HCT116 (cell line): ENCODE data around the gene PHF21A. TPM values are rescaled to one million over a fixed set of nuclear protein-coding genes. Genes with fewer than 3 reads are reported as not detected.

Source experiments
- ATAC-seq: fragments of 200-7000 bp; cut with Tn5 transposase; 2 replicates; pipeline ENCODE4 v1.9.1; 2020; ENCODE audit warnings: mild to moderate bottlenecking, moderate library complexity
- BruUV-seq: library from RNA; stranded (reverse); fragments of 400-500 nt; replicated peaks from 2 replicates; lab custom pipeline; 2021; lab: Mats Ljungman, UMichigan
- CTCF ChIA-PET: fragments of 300-600 bp; sonication (Branson Sonifier 250); formaldehyde crosslinking; loops from one replicate; lab custom pipeline; 2021; ENCODE audit warnings: antibody characterized with exemption; lab: Charles Lee
- POLR2A ChIA-PET: fragments of 300-600, 350-600 bp; sonication (Branson Sonifier 250); formaldehyde crosslinking; loops from one replicate; lab custom pipeline; 2021; ENCODE audit warnings: antibody characterized with exemption; lab: Charles Lee
- RAD21 ChIA-PET, 2 experiments: fragments of 300-600 bp; sonication (Branson Sonifier 250); formaldehyde crosslinking; loops; one replicate each; lab custom pipeline; 2023; ENCODE audit warnings: low total read pairs in 2 of 2; ENCODE audit not compliant: uncharacterized antibody in 2 of 2, unreplicated experiment in 2 of 2, low non-redundant PET in 1 of 2; lab: Charles Lee
- DNase-seq: peaks from one replicate; pipeline ENCODE4 v3.0.0-alpha.2; 2010; ENCODE audit warnings: low read depth, low spot score
- H2AFZ ChIP-seq: fragments of 200-600 bp; shearing (Covaris generic), sonication (generic); 2 replicates; pipeline ENCODE4 v1.6.1; 2017; ENCODE audit warnings: low read depth, mixed run types, mixed read lengths, antibody characterized with exemption, low read length; ENCODE audit not compliant: poor library complexity, severe bottlenecking
- H3K27ac ChIP-seq: 2 replicates; pipeline ENCODE4 v1.5.1; 2012; ENCODE audit warnings: low read depth, low read length
- H3K27me3 ChIP-seq: fragments of 200-600 bp; sonication (generic); 2 replicates; pipeline ENCODE4 v1.6.1; 2016; ENCODE audit warnings: mixed run types, low read length, mixed read lengths; ENCODE audit not compliant: insufficient read depth
- H3K36me3 ChIP-seq, 2 experiments: fragments of 200-500 bp in 1 of 2; fragments of 200-600 bp in 1 of 2; sonication (Bioruptor generic) in 1 of 2; sonication (generic) in 1 of 2; 2 replicates each; pipeline versions ENCODE4 v1.5.1 to v1.6.1; 2014 to 2016; ENCODE audit warnings: low read length in 2 of 2, inconsistent platforms in 1 of 2, mixed read lengths in 1 of 2, mixed run types in 1 of 2; ENCODE audit not compliant: insufficient read depth in 2 of 2, control insufficient read depth in 1 of 2
- H3K4me1 ChIP-seq, 2 experiments: fragments of 200-600 bp in 1 of 2; sonication (generic) in 1 of 2; 2 replicates each; pipeline versions ENCODE4 v1.5.1 to v1.6.1; 2012 to 2017; ENCODE audit warnings: low read length in 2 of 2, inconsistent platforms in 1 of 2, mild to moderate bottlenecking in 1 of 2, mixed read lengths in 1 of 2, mixed run types in 1 of 2, moderate library complexity in 1 of 2; ENCODE audit not compliant: insufficient read depth in 2 of 2, control insufficient read depth in 1 of 2
- H3K4me2 ChIP-seq: fragments of 200-600 bp; sonication (generic); 2 replicates; pipeline ENCODE4 v1.6.1; 2017; ENCODE audit warnings: mixed run types, low read length, mixed read lengths
- H3K4me3 ChIP-seq, 2 experiments: fragments of 200-600 bp in 1 of 2; sonication (generic) in 1 of 2; replicated peaks in 1 of 2; 2 replicates each; pipeline ENCODE4 v1.5.1; 2011 to 2016; ENCODE audit warnings: low read length in 2 of 2, control low read depth in 1 of 2, low read depth in 1 of 2, mild to moderate bottlenecking in 1 of 2, mixed read lengths in 1 of 2, mixed run types in 1 of 2
- H3K79me2 ChIP-seq: fragments of 200-600 bp; sonication (generic); 2 replicates; pipeline ENCODE4 v1.6.1; 2017; ENCODE audit warnings: mild to moderate bottlenecking, mixed run types, low read length, moderate library complexity, mixed read lengths; ENCODE audit not compliant: insufficient read depth
- H3K9ac ChIP-seq: fragments of 200-600 bp; sonication (generic); 2 replicates; pipeline ENCODE4 v1.6.1; 2016; ENCODE audit warnings: low read length, mixed read lengths
- H3K9me2 ChIP-seq: fragments of 200-600 bp; sonication (generic), shearing (Covaris generic); 2 replicates; pipeline ENCODE4 v1.6.1; 2017; ENCODE audit warnings: mixed run types, mild to moderate bottlenecking, moderate library complexity; ENCODE audit not compliant: insufficient read depth
- H3K9me3 ChIP-seq, 2 experiments: fragments of 200-500 bp in 1 of 2; fragments of 200-600 bp in 1 of 2; sonication (Bioruptor generic) in 1 of 2; sonication (generic) in 1 of 2; 2 replicates each; pipeline ENCODE4 v1.6.1; 2014 to 2017; ENCODE audit warnings: low read length in 2 of 2, mixed read lengths in 2 of 2, inconsistent platforms in 1 of 2, low read depth in 1 of 2, mild to moderate bottlenecking in 1 of 2, mixed run types in 1 of 2, moderate library complexity in 1 of 2; ENCODE audit not compliant: control insufficient read depth in 1 of 2, insufficient read depth in 1 of 2
- H4K20me1 ChIP-seq: fragments of 200-600 bp; sonication (generic), shearing (Covaris generic); 2 replicates; pipeline ENCODE4 v1.6.1; 2017; ENCODE audit warnings: mixed run types, mild to moderate bottlenecking, moderate library complexity; ENCODE audit not compliant: insufficient read depth
- CBX3 ChIP-seq: IDR thresholded peaks from 2 replicates; pipeline ENCODE4 v1.6.1; 2012; ENCODE audit warnings: low read depth
- CEBPB ChIP-seq: IDR thresholded peaks from 2 replicates; pipeline ENCODE4 v1.6.1; 2012; ENCODE audit warnings: low read depth
- EGR1 ChIP-seq: IDR thresholded peaks from 2 replicates; pipeline ENCODE4 v1.6.1; 2012; ENCODE audit warnings: low read depth
- ELF1 ChIP-seq: IDR thresholded peaks from 2 replicates; pipeline ENCODE4 v1.6.1; 2012; ENCODE audit warnings: low read depth, borderline replicate concordance
- EZH2 ChIP-seq: fragments of 200-600 bp; sonication (generic); IDR thresholded peaks from 2 replicates; pipeline ENCODE4 v1.6.1; 2017; ENCODE audit warnings: antibody characterized with exemption, mixed run types
- JUND ChIP-seq: IDR thresholded peaks from 2 replicates; pipeline ENCODE4 v1.6.1; 2012
- POLR2A ChIP-seq: IDR thresholded peaks from 2 replicates; pipeline ENCODE4 v1.7.0; 2011; ENCODE audit warnings: borderline replicate concordance; ENCODE audit not compliant: insufficient read depth, insufficient read length; ENCODE audit errors: extremely low read depth
- POLR2AphosphoS5 ChIP-seq: IDR thresholded peaks from 2 replicates; pipeline ENCODE4 v1.6.1; 2011; ENCODE audit warnings: mild to moderate bottlenecking, low read depth, low read length, moderate library complexity
- RAD21 ChIP-seq: IDR thresholded peaks from 2 replicates; pipeline ENCODE4 v1.6.1; 2012; ENCODE audit warnings: low read depth, mild to moderate bottlenecking
- SP1 ChIP-seq: IDR thresholded peaks from 2 replicates; pipeline ENCODE4 v1.6.1; 2012; ENCODE audit warnings: low read depth
- YY1 ChIP-seq: IDR thresholded peaks from 2 replicates; pipeline ENCODE4 v1.6.1; 2011; ENCODE audit warnings: low read length, low read depth, moderate library complexity, mild to moderate bottlenecking; ENCODE audit not compliant: insufficient replicate concordance; ENCODE audit errors: extremely low read depth
- ZFX ChIP-seq: fragments of 450-650 bp; IDR thresholded peaks from 2 replicates; pipeline ENCODE4 v1.6.1; 2017
- intact Hi-C: fragments of 100-400 bp; cut with micrococcal nuclease; formaldehyde crosslinking; loops from 2 replicates; pipeline ENCODE4 v1.10.0; 2022
- total RNA-seq: library from RNA; stranded (reverse); gene quantifications from one replicate; pipeline ENCODE4 v1.2.1, GENCODE V29; 2021; ENCODE audit not compliant: unreplicated experiment
- TF ChIP-seq, protein P1 (sequence below): IDR thresholded peaks from 2 replicates; pipeline ENCODE4 v1.6.1; 2012; ENCODE audit warnings: low read depth
- TF ChIP-seq, protein P2 (sequence below): IDR thresholded peaks from 2 replicates; pipeline ENCODE4 v1.6.1; 2012
- TF ChIP-seq, protein P3 (sequence below), 3 experiments: fragments of 200-600 bp in 1 of 3; sonication (generic) in 1 of 3; IDR thresholded peaks in 2 of 3; conservative IDR thresholded peaks in 1 of 3; 2 replicates each; pipeline ENCODE4 v1.5.1; 2012 to 2017; ENCODE audit warnings: low read depth in 2 of 3, low read length in 2 of 3, antibody characterized with exemption in 1 of 3, borderline replicate concordance in 1 of 3, control low read depth in 1 of 3, mild to moderate bottlenecking in 1 of 3, mixed read lengths in 1 of 3, mixed run types in 1 of 3, moderate library complexity in 1 of 3; ENCODE audit not compliant: insufficient read depth in 1 of 3
- TF ChIP-seq, protein P4 (sequence below): IDR thresholded peaks from 2 replicates; pipeline ENCODE4 v1.6.1; 2012

PHF21A gene
- total RNA-seq, 1 experiment from 2014 or later: 27.0 TPM

DNA sequence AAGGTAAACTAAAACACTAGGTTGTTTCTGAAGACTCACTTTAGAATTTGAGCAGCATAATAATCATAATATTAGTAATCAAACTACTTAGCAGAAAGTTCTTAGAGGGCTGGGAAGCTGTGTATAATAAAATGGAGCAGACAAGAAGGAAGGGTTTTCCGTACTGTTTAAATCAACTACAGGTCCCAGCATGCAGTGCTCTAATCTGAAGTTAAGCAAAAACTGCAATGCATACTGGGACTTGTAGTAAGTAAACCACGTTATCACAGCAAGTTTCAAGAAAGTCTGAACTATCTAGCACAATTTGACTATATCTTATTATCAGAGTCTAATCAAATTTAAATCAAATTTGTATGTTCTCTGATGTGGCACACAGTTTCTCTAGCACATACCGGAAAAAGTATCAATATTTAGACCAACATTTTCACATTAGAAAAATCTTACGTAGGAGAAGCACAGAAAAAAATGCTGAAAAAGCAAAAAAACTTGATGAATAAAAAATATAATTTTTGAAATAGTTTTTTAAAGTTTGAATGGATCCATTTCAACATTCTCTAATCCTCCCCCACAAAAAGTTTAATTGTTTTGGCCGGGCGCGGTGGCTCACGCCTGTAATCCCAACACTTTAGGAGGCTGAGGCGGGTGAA lies 8.2 kb downstream of the PHF21A start:
- RAD21 ChIA-PET: no interaction called here
- H3K79me2 ChIP-seq: peaks cover 7% of the 10 kb centered on the region
- TF ChIP-seq ZFX (no peak), CEBPB (peak; percentile 55; the same call in 1 of the 2 replicates), POLR2AphosphoS5 (no peak), ELF1 (peak; percentile 56), CBX3 (0 out of 2 replicates have a peak, but pooled peaks have one; percentile 25), SP1 (peak; percentile 33), JUND (no peak)
- TF ChIP-seq, all 23 proteins: peak for 4
- peak; percentile 93 for ATAC-seq
- BruUV-seq: no TSS peak
- Histone ChIP-seq H3K4me1 (no peaks in the 10 kb centered on the region; a peak in 1 of 4 replicates), H3K4me2 (peak overlapping the region; percentile 8; the same call in 1 of the 2 replicates), H3K27me3 (no peaks in the 10 kb centered on the region), H3K4me3 (no peak overlapping the region), H3K9ac (no peak overlapping the region), H3K9me2 (no peaks in the 10 kb centered on the region), H2AFZ (no peak overlapping the region), H3K36me3 (no peaks in the 10 kb centered on the region), H4K20me1 (no peaks in the 10 kb centered on the region), H3K27ac (no peak overlapping the region), H3K9me3 (no peaks in the 10 kb centered on the region)
- intact Hi-C loops: no loop called here
- ChIA-PET CTCF (no interaction called here), POLR2A (no interaction called here)
- DNase-seq: peak; percentile 67

DNA sequence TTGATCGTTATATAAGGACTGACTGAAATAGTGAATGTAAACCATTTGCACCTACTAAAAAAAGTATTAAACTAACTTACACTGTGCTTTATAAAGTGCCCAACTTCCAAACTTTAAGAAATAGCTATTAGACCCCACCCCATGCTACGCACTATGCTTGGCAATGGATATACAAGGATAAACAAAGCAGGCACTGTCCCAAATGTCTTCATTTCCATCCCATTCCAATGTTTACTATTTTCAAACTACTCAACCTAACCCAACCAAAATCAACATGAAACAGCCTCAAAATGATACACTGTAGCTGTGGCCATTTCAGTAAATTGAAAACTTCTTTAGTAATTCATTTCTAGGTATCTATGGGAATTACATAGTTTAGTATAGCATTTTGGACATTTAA lies 12.5 kb downstream of the PHF21A start:
- H3K4me1 ChIP-seq: no peaks in the 10 kb centered on the region
- no peak overlapping the region for H3K4me2 ChIP-seq
- ChIA-PET POLR2A (no interaction called here), RAD21 (no interaction called here), CTCF (interaction anchor here (1.0 kb wide), 1 partner anchor 9 kb away, joined by 3 read pairs; no protein-coding TSS in a partner anchor)
- no TSS peak for BruUV-seq
- no peaks in the 10 kb centered on the region for H4K20me1 ChIP-seq
- DNase-seq (no peak), ATAC-seq (no peak)
- no peaks in the 10 kb centered on the region for H3K36me3 ChIP-seq
- intact Hi-C loops: no loop called here
- H3K9me2 ChIP-seq: no peaks in the 10 kb centered on the region
- H3K4me3 ChIP-seq: no peak overlapping the region
- H2AFZ ChIP-seq: no peak overlapping the region
- peaks cover 7% of the 10 kb centered on the region for H3K79me2 ChIP-seq
- no peak overlapping the region for H3K9ac ChIP-seq
- H3K27me3 ChIP-seq: no peaks in the 10 kb centered on the region
- H3K9me3 ChIP-seq: no peaks in the 10 kb centered on the region
- no peak overlapping the region for H3K27ac ChIP-seq
- TF ChIP-seq EZH2 (no peak), YY1 (no peak), CEBPB (no peak), JUND (no peak), RAD21 (no peak), EGR1 (no peak), POLR2A (no peak), POLR2AphosphoS5 (no peak)
- TF ChIP-seq, protein P1, sequence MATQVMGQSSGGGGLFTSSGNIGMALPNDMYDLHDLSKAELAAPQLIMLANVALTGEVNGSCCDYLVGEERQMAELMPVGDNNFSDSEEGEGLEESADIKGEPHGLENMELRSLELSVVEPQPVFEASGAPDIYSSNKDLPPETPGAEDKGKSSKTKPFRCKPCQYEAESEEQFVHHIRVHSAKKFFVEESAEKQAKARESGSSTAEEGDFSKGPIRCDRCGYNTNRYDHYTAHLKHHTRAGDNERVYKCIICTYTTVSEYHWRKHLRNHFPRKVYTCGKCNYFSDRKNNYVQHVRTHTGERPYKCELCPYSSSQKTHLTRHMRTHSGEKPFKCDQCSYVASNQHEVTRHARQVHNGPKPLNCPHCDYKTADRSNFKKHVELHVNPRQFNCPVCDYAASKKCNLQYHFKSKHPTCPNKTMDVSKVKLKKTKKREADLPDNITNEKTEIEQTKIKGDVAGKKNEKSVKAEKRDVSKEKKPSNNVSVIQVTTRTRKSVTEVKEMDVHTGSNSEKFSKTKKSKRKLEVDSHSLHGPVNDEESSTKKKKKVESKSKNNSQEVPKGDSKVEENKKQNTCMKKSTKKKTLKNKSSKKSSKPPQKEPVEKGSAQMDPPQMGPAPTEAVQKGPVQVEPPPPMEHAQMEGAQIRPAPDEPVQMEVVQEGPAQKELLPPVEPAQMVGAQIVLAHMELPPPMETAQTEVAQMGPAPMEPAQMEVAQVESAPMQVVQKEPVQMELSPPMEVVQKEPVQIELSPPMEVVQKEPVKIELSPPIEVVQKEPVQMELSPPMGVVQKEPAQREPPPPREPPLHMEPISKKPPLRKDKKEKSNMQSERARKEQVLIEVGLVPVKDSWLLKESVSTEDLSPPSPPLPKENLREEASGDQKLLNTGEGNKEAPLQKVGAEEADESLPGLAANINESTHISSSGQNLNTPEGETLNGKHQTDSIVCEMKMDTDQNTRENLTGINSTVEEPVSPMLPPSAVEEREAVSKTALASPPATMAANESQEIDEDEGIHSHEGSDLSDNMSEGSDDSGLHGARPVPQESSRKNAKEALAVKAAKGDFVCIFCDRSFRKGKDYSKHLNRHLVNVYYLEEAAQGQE: no peak
- TF ChIP-seq, protein P2, sequence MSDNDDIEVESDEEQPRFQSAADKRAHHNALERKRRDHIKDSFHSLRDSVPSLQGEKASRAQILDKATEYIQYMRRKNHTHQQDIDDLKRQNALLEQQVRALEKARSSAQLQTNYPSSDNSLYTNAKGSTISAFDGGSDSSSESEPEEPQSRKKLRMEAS: no peak
- TF ChIP-seq, protein P3, sequence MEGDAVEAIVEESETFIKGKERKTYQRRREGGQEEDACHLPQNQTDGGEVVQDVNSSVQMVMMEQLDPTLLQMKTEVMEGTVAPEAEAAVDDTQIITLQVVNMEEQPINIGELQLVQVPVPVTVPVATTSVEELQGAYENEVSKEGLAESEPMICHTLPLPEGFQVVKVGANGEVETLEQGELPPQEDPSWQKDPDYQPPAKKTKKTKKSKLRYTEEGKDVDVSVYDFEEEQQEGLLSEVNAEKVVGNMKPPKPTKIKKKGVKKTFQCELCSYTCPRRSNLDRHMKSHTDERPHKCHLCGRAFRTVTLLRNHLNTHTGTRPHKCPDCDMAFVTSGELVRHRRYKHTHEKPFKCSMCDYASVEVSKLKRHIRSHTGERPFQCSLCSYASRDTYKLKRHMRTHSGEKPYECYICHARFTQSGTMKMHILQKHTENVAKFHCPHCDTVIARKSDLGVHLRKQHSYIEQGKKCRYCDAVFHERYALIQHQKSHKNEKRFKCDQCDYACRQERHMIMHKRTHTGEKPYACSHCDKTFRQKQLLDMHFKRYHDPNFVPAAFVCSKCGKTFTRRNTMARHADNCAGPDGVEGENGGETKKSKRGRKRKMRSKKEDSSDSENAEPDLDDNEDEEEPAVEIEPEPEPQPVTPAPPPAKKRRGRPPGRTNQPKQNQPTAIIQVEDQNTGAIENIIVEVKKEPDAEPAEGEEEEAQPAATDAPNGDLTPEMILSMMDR (IDR thresholded peaks at IDR 0.05 in 2 of 3, conservative IDR thresholded peaks at IDR 0.05 in 1 of 3; ENCODE audit: borderline replicate concordance in 1 of 3, insufficient read depth in 1 of 3, low read depth in 2 of 3, low read length in 2 of 3): no peak
- TF ChIP-seq, protein P4, sequence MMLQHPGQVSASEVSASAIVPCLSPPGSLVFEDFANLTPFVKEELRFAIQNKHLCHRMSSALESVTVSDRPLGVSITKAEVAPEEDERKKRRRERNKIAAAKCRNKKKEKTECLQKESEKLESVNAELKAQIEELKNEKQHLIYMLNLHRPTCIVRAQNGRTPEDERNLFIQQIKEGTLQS: no peak
